HepG2 (cell line): ENCODE data around the gene TEX48. TPM values are rescaled to one million over a fixed set of nuclear protein-coding genes. Genes with fewer than 3 reads are reported as not detected.

Experiments used
- ATAC-seq: fragments of 200-7000 bp; cut with Tn5 transposase; 3 replicates; pipeline ENCODE4 v1.9.1; 2020; ENCODE audit warnings: mild to moderate bottlenecking, moderate library complexity
- BruUV-seq: library from RNA; stranded (reverse); fragments of 400-500 nt; replicated peaks from 2 replicates; lab custom pipeline; 2021; lab: Mats Ljungman, UMichigan
- CTCF ChIA-PET: fragments of 300-600 bp; formaldehyde crosslinking; extraction: SDS; loops from one replicate; lab custom pipeline; 2021; ENCODE audit warnings: low total read pairs, inconsistent platforms, low intra/inter-chr PET ratio; lab: Yijun Ruan, JAX
- POLR2A ChIA-PET: fragments of 350-600 bp; sonication (Branson Sonifier 250); formaldehyde crosslinking; loops from one replicate; lab custom pipeline; 2020; ENCODE audit warnings: antibody characterized with exemption, inconsistent platforms; lab: Yijun Ruan, JAX
- DNase-seq: peaks from one replicate; pipeline ENCODE4 v3.0.0-alpha.2; 2015; ENCODE audit warnings: low spot score
- FAIRE-seq: peaks from 3 replicates; lab custom pipeline; 2011; peaks lifted over from hg19 to GRCh38; lab: Jason Lieb, UNC
- H2AFZ ChIP-seq: one replicate; pipeline ENCODE4 v1.6.1; 2011; ENCODE audit warnings: low read length, inconsistent platforms
- H3K27ac ChIP-seq: fragments of 300-600 bp; 3 replicates; pipeline ENCODE4 v1.8.0; 2011; ENCODE audit warnings: mixed run types, mild to moderate bottlenecking, mixed read lengths, low read length, inconsistent platforms; ENCODE audit not compliant: insufficient read depth; ENCODE audit errors: extremely low read length
- H3K27me3 ChIP-seq, 2 experiments: fragments of 200-600 bp in 1 of 2; 2 replicates in 1 of 2; 3 replicates in 1 of 2; pipeline versions ENCODE4 v1.6.0 to v1.8.0; 2011; ENCODE audit warnings: low read length in 2 of 2, mild to moderate bottlenecking in 2 of 2, moderate library complexity in 2 of 2, inconsistent platforms in 1 of 2; ENCODE audit not compliant: insufficient read depth in 2 of 2, control insufficient read depth in 1 of 2
- H3K36me3 ChIP-seq, 2 experiments: fragments of 200-600 bp in 1 of 2; replicated peaks in 1 of 2; 2 replicates in 1 of 2; 3 replicates in 1 of 2; pipeline versions ENCODE4 v1.5.1 to v1.8.0; 2011; ENCODE audit warnings: low read length in 2 of 2, inconsistent platforms in 1 of 2; ENCODE audit not compliant: insufficient read depth in 2 of 2, control insufficient read depth in 1 of 2
- H3K4me1 ChIP-seq: 2 replicates; pipeline ENCODE4 v1.5.1; 2012; ENCODE audit warnings: low read length, inconsistent platforms; ENCODE audit not compliant: insufficient read depth
- H3K4me2 ChIP-seq: 2 replicates; pipeline ENCODE4 v1.6.0; 2011; ENCODE audit warnings: low read depth, low read length, inconsistent platforms
- H3K4me3 ChIP-seq, 3 experiments: fragments of 200-600 bp in 1 of 3; sonication (generic), shearing (Covaris generic) in 1 of 3; replicated peaks in 1 of 3; 2 replicates each; pipeline ENCODE4 v1.5.1; 2011 to 2016; ENCODE audit warnings: low read length in 3 of 3, inconsistent platforms in 2 of 3, low read depth in 2 of 3, mild to moderate bottlenecking in 2 of 3, control low read depth in 1 of 3, mixed read lengths in 1 of 3; ENCODE audit not compliant: insufficient read depth in 1 of 3
- H3K79me2 ChIP-seq: one replicate; pipeline ENCODE4 v1.6.1; 2011; ENCODE audit warnings: low read length, inconsistent platforms; ENCODE audit not compliant: insufficient read depth
- H3K9ac ChIP-seq: 2 replicates; pipeline ENCODE4 v1.6.0; 2011; ENCODE audit warnings: mild to moderate bottlenecking, low read depth, low read length, inconsistent platforms; ENCODE audit not compliant: insufficient read depth
- H3K9me3 ChIP-seq: 2 replicates; pipeline ENCODE4 v1.5.1; 2012; ENCODE audit warnings: mild to moderate bottlenecking, low read length
- H4K20me1 ChIP-seq: 2 replicates; pipeline ENCODE4 v1.6.0; 2011; ENCODE audit warnings: inconsistent platforms, mild to moderate bottlenecking, low read length, moderate library complexity; ENCODE audit not compliant: insufficient read depth
- AGO1 ChIP-seq: fragments of 200-400 bp; formaldehyde crosslinking; IDR thresholded peaks from 2 replicates; pipeline ENCODE4 v1.6.1; 2017; ENCODE audit warnings: mild to moderate bottlenecking, low read depth, low read length, moderate library complexity; ENCODE audit not compliant: poor library complexity, severe bottlenecking
- CREM ChIP-seq, 2 experiments: sonication (generic) in 1 of 2; formaldehyde crosslinking in 1 of 2; IDR thresholded peaks; 2 replicates each; pipeline versions ENCODE4 v1.4.0 to v1.6.1; 2016 to 2020; ENCODE audit warnings: antibody characterized with exemption in 1 of 2, mild to moderate bottlenecking in 1 of 2, missing genetic modification reagents in 1 of 2
- HDAC6 ChIP-seq: fragments of 200-600 bp; sonication (generic); IDR thresholded peaks from 2 replicates; pipeline ENCODE4 v1.7.0; 2017; ENCODE audit warnings: mild to moderate bottlenecking, antibody characterized with exemption, low read length, low read depth
- MXD4 ChIP-seq: IDR thresholded peaks from 2 replicates; pipeline ENCODE4 v1.6.1; 2016; ENCODE audit warnings: mild to moderate bottlenecking, missing biosample characterization, missing genetic modification reagents
- MXI1 ChIP-seq: IDR thresholded peaks from 3 replicates; pipeline ENCODE4 v1.6.1; 2012; ENCODE audit warnings: low read depth, low read length, inconsistent platforms, borderline replicate concordance
- NRL ChIP-seq: sonication (generic); formaldehyde crosslinking; IDR thresholded peaks from 2 replicates; pipeline ENCODE4 v1.5.0; 2020; ENCODE audit warnings: missing genetic modification reagents, mild to moderate bottlenecking, moderate library complexity, borderline replicate concordance
- PAXIP1 ChIP-seq: sonication (generic); formaldehyde crosslinking; conservative IDR thresholded peaks from 2 replicates; pipeline ENCODE4 v1.4.0; 2020; ENCODE audit warnings: mild to moderate bottlenecking, missing genetic modification reagents, moderate library complexity
- PHF20 ChIP-seq: sonication (generic); formaldehyde crosslinking; IDR thresholded peaks from 2 replicates; pipeline ENCODE4 v1.5.0; 2020; ENCODE audit warnings: mild to moderate bottlenecking, missing genetic modification reagents
- POLR2AphosphoS5 ChIP-seq: IDR thresholded peaks from 2 replicates; pipeline ENCODE4 v1.6.1; 2012; ENCODE audit warnings: low read depth, low read length
- RELA ChIP-seq: sonication (generic); formaldehyde crosslinking; IDR thresholded peaks from 2 replicates; pipeline ENCODE4 v1.4.0; 2020; ENCODE audit warnings: missing genetic modification reagents
- SNAPC2 ChIP-seq: sonication (generic); formaldehyde crosslinking; IDR thresholded peaks from 2 replicates; pipeline ENCODE4 v1.8.1; 2022; ENCODE audit warnings: mild to moderate bottlenecking, missing genetic modification reagents
- ZNF180 ChIP-seq: sonication (generic); formaldehyde crosslinking; IDR thresholded peaks from 2 replicates; pipeline ENCODE4 v1.4.0; 2020; ENCODE audit warnings: low read depth, missing genetic modification reagents, borderline replicate concordance
- ZNF230 ChIP-seq: sonication (generic); formaldehyde crosslinking; IDR thresholded peaks from 2 replicates; pipeline ENCODE4 v1.4.0; 2020; ENCODE audit warnings: mild to moderate bottlenecking, missing genetic modification reagents
- ZNF484 ChIP-seq: sonication (generic); formaldehyde crosslinking; IDR thresholded peaks from 2 replicates; pipeline ENCODE4 v1.5.1; 2020; ENCODE audit warnings: mild to moderate bottlenecking, low read depth, missing genetic modification reagents, borderline replicate concordance
- WGBS: methylation state at CpG from one replicate; pipeline ENCODE4 v1.1.6; 2017; ENCODE audit warnings: low lambda C conversion rate; 5-methylcytosine and 5-hydroxymethylcytosine counted together
- in situ Hi-C: cut with HindIII; loops from 2 replicates; pipeline ENCODE4 v1.10.0; 2017; ENCODE audit warnings: low pct_unique_long_range_greater_than_20kb; ENCODE audit not compliant: extremely low pct_ligation_motif_present
- intact Hi-C: fragments of 100-400 bp; cut with micrococcal nuclease; formaldehyde crosslinking; loops from one replicate; pipeline ENCODE4 v1.10.0; 2022; ENCODE audit not compliant: unreplicated experiment
- polyA plus RNA-seq, 8 experiments: library from polyadenylated mRNA; depleted of rRNA in 3 of 8; stranded (reverse) in 7 of 8; unstranded in 1 of 8; fragments of >200 nt; fragmentation: Illumina TruSeq in 4 of 8; extraction: Trizol in 4 of 8; gene quantifications; 2 replicates each; pipeline versions ENCODE4 v1.2.1 to v1.2.3, GENCODE V29; 2011 to 2016; ENCODE audit warnings: low read depth in 4 of 8, missing spikeins in 1 of 8, mixed read lengths in 1 of 8; ENCODE audit not compliant: insufficient read depth in 1 of 8
- total RNA-seq, 5 experiments: library from RNA; depleted of rRNA; stranded (reverse); fragments of >200 nt; fragmentation: Illumina TruSeq; extraction: Trizol; gene quantifications; 2 replicates each; pipeline ENCODE4 v1.2.3, GENCODE V29; 2016; ENCODE audit warnings: low read depth in 1 of 5
- TF ChIP-seq, protein P1 (sequence below): IDR thresholded peaks from 2 replicates; pipeline ENCODE4 v1.6.1; 2016
- TF ChIP-seq, protein P2 (sequence below): sonication (generic); formaldehyde crosslinking; IDR thresholded peaks from 2 replicates; pipeline ENCODE4 v1.4.0; 2020; ENCODE audit warnings: missing genetic modification reagents

Gene TEX48
- total and polyA plus RNA-seq, 2 of the 13 experiments (the other 11 are each of a cell fraction or from before 2014, with no cell fraction given) = not detected

GRCh38 chr9:114687034-114687433, 5.0 kb upstream of the TEX48 start (continued):
- TF ChIP-seq, protein P1, sequence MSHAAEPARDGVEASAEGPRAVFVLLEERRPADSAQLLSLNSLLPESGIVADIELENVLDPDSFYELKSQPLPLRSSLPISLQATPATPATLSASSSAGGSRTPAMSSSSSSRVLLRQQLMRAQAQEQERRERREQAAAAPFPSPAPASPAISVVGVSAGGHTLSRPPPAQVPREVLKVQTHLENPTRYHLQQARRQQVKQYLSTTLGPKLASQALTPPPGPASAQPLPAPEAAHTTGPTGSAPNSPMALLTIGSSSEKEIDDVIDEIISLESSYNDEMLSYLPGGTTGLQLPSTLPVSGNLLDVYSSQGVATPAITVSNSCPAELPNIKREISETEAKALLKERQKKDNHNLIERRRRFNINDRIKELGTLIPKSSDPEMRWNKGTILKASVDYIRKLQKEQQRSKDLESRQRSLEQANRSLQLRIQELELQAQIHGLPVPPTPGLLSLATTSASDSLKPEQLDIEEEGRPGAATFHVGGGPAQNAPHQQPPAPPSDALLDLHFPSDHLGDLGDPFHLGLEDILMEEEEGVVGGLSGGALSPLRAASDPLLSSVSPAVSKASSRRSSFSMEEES (CRISPR knock-in tag) = no peak
- TF ChIP-seq CREM (IDR thresholded peaks at IDR 0.05) = no peak
- TF ChIP-seq CREM (CRISPR knock-in tag; IDR thresholded peaks at IDR 0.05) = no peak
- TF ChIP-seq MXI1 = no peak
- no peak for TF ChIP-seq HDAC6
- no peak for TF ChIP-seq ZNF180
- TF ChIP-seq, protein P2, sequence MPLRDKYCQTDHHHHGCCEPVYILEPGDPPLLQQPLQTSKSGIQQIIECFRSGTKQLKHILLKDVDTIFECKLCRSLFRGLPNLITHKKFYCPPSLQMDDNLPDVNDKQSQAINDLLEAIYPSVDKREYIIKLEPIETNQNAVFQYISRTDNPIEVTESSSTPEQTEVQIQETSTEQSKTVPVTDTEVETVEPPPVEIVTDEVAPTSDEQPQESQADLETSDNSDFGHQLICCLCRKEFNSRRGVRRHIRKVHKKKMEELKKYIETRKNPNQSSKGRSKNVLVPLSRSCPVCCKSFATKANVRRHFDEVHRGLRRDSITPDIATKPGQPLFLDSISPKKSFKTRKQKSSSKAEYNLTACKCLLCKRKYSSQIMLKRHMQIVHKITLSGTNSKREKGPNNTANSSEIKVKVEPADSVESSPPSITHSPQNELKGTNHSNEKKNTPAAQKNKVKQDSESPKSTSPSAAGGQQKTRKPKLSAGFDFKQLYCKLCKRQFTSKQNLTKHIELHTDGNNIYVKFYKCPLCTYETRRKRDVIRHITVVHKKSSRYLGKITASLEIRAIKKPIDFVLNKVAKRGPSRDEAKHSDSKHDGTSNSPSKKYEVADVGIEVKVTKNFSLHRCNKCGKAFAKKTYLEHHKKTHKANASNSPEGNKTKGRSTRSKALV (CRISPR knock-in tag) = no peak
- no peak for TF ChIP-seq MXD4 (CRISPR knock-in tag)
- no peak for TF ChIP-seq SNAPC2 (CRISPR knock-in tag)
- no peak for TF ChIP-seq PHF20 (CRISPR knock-in tag)
- TF ChIP-seq, all 625 proteins: peak for 0

GRCh38 chr9:114685951-114686350, 4.0 kb upstream of the TEX48 start:
- peaks cover 8% of the 10 kb centered on the region for H3K4me1 ChIP-seq
- no peak overlapping the region for H3K4me2 ChIP-seq
- ChIA-PET POLR2A (no interaction called here), CTCF (no interaction called here)
- H3K9ac ChIP-seq = no peak overlapping the region
- ATAC-seq (no peak), DNase-seq (no peak), FAIRE-seq (no peak)
- no peak overlapping the region for H3K27ac ChIP-seq
- no peaks in the 10 kb centered on the region for H3K79me2 ChIP-seq
- H2AFZ ChIP-seq = no peak overlapping the region
- H4K20me1 ChIP-seq = no peaks in the 10 kb centered on the region
- no peaks in the 10 kb centered on the region for H3K9me3 ChIP-seq
- no TSS peak for BruUV-seq
- in situ Hi-C loops = loop anchor here (10.0 kb wide), 1 partner anchor 839 kb away; no protein-coding TSS in a partner anchor
- intact Hi-C loops = no loop called here
- H3K4me3 ChIP-seq = no peak overlapping the region
- H3K27me3 ChIP-seq = peaks cover 0 to under 1% of the 10 kb centered on the region in 2 experiments; a peak in 1 of 5 replicates
- 36% methylated on average over 5 of the region's 5 CpGs for WGBS
- H3K36me3 ChIP-seq = no peaks in the 10 kb centered on the region
- TF ChIP-seq POLR2AphosphoS5 = no peak
- TF ChIP-seq ZNF230 (CRISPR knock-in tag) = no peak
- no peak for TF ChIP-seq NRL
- no peak for TF ChIP-seq ZNF484 (CRISPR knock-in tag)
- no peak for TF ChIP-seq AGO1
- no peak for TF ChIP-seq RELA
- TF ChIP-seq PAXIP1 (CRISPR knock-in tag) = no peak
